KG1 (cell line): ENCODE data around the gene COASY.
"Not testable (repeated sequence)": the region's sequence is repeated elsewhere in the genome, so short reads cannot be mapped to it uniquely, and the experiment has no call there.

Experiments
- DNase-seq: peaks from one replicate; lab custom pipeline; 2025; lab: John Stamatoyannopoulos, UW

Gene COASY

GRCh38 chr17:42531455-42532354 is 30.2 kb upstream of the COASY start:
- DNase-seq, result peak; percentile 52

GRCh38 chr17:42535155-42536047 is 26.5 kb upstream of the COASY start:
- no peak for DNase-seq

DNA sequence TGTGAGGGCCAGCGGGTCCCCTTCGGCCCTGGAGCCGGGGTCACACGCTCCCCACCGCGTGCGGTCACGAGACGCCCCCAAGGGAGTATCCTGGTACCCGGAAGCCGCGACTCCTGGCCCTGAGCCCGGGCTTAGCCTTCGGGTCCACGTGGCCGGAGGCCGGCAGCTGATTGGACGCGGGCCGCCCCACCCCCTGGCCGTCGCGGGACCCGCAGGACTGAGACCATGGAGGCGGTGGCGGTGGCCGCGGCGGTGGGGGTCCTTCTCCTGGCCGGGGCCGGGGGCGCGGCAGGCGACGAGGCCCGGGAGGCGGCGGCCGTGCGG is 25.9 kb upstream of the COASY start, which contains the start of gene NAGLU:
Gene NAGLU (plus strand): TSS at position 194 of the 324 bp plus-strand sequence. CDS start 32 bp downstream, at position 226.
- DNase-seq, result peak; percentile 66

DNA sequence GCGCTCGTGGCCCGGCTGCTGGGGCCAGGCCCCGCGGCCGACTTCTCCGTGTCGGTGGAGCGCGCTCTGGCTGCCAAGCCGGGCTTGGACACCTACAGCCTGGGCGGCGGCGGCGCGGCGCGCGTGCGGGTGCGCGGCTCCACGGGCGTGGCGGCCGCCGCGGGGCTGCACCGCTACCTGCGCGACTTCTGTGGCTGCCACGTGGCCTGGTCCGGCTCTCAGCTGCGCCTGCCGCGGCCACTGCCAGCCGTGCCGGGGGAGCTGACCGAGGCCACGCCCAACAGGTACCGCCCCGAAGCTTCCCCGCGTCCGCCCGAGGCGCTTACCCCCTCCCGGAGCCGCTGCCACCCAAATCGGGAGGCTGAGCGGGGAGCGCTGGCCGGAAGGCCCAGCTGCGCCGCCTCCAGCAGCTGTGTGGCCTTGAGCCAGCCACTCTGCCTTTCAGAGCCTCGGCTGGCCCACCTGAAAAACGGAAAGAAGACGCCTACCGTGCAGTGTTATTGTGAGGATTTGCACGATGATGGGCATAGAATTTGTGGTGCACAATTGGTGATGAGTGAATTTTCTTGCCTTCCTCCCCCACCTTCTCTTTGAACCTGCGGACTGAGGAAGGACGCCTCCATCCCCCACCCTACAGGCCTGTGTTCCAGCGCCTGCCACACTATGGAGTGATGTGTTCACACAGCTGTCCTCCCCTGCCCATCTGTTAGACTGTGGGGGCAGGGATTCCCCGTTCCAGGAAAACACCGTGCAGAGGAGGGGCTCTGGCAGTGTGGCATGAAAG is 25.4 kb upstream of the COASY start:
- DNase-seq, result peak; percentile 24

DNA sequence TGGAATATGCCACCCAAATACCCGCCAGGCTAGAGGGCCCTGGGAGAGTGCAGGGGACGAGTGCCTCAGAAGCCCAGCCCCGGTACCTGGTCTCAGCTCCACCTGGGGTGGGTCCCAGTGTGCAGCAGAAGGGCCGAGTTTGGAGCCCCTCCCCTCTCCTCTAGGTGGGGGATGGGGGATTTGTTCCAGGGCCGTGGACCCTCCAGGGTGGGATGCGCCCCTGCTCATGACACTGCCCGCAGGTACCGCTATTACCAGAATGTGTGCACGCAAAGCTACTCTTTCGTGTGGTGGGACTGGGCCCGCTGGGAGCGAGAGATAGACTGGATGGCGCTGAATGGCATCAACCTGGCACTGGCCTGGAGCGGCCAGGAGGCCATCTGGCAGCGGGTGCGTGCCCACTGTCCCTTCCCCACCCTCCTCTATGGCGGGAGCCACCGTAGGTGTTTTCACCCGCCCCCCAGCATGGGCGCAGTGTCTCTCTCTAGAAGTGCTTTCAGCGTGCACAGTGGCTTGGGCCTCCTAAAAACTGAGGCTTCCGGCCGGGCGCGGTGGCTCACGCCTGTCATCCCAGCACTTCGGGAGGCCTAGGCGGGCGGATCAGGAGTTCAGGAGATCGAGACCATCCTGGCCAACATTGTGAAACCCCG is 24.7 kb upstream of the COASY start:
- DNase-seq, result no peak

GRCh38 chr17:42537826-42538451 is 24.0 kb upstream of the COASY start:
- no peak for DNase-seq

GRCh38 chr17:42538482-42538881 is 23.5 kb upstream of the COASY start:
- no peak for DNase-seq

DNA sequence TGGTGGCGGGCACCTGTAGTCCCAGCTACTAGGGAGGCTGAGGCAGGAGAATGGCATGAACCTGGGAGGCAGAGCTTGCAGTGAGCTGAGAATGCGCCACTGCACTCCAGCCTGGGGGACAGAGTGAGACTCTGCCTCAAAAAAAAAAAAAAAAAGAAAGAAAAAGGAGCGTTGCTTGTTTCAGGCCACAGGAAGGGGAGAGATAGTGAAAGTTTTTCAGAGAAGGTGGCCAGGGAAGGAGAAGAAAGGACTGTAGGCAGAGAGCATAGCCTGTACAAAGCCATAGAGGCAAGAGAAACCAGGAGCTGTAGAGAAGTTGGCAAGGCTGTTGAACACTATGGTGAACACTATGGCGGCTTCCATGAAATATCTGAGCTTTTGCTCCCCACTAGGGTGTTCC is 21.4 kb upstream of the COASY start:
- not testable (repeated sequence) for DNase-seq

DNA sequence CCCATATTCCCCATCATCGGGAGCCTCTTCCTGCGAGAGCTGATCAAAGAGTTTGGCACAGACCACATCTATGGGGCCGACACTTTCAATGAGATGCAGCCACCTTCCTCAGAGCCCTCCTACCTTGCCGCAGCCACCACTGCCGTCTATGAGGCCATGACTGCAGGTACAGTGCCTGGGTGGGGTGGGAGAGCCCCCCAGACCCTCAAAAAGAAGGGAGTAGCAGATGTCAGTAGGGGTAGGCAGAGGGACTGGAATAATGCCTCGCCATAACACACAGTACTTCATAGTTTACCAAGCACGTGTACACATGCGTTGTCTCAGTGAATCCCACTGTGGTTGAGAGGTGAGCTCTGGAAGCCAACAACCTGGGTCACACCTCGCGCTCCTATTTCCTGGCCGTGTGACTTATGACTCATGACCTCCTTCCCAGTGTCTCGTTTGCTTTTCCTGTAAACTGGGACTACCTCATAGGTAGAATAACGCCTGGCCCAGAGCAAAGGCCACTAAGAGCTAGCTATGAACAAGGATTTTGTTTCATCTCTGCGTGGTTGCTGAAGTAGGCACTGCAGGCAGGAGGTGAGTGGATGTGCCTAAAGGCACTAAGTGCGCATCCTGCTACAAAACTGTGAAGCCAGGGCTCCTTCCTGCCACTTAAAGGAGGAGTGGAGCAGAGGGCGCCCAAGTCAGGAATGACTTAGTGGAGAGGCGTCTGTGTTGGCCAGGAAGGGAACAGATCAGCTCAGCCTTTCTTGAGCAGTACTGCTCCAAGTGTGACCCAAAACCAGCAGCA is 20.7 kb upstream of the COASY start:
- no peak for DNase-seq

- DNase-seq, result no peak
Observed at GRCh38 chr17:42543190-42544079, 18.5 kb upstream of the COASY start.

- DNase-seq, result no peak
Observed at GRCh38 chr17:42544874-42545283, 17.1 kb upstream of the COASY start.

- DNase-seq, result not testable (repeated sequence)
Observed at GRCh38 chr17:42545755-42546505, 16.0 kb upstream of the COASY start.

- no peak for DNase-seq
Observed at GRCh38 chr17:42547001-42547461, 14.9 kb upstream of the COASY start.

- no peak for DNase-seq
Observed at GRCh38 chr17:42547698-42548069, 14.3 kb upstream of the COASY start.

DNA sequence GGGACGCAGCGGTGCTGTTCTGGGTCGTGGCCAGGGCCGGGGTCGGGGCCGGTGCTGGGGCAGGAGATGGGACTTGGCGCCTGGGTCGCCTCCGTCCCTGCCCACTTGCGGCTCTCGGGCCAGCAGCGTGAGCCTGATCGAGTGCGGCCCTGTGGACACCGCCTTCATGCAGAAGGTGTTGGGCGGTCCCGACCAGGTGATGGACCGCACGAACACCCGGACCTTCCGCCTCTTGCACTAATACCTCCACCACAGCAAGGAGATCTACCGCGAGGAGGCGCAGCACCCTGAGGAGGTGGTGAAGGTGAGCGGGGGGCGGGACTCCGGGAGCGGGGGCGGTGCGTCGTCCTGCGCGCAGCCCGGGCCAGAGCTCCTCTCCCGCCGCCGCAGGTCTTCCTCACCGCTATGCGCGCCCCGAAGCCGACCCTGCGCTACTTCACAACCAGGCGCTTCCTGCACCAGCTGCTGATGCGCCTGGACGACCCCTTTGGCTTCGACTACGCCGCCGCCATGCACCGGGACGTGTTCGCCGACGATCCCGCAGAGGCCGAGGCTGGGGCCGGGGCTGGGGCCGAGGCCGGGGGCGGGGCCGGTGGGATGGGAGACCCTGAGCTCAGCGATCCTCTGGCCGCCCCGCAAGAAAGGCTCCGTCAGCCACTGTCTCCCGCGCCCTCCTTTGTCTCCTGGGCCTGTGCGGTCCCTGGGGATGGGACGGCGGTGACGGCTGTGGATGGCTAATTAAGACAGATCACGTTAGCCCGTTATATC is 13.7 kb upstream of the COASY start:
- no peak for DNase-seq

- DNase-seq, result no peak
Observed at GRCh38 chr17:42548993-42549755, 12.8 kb upstream of the COASY start.

DNA sequence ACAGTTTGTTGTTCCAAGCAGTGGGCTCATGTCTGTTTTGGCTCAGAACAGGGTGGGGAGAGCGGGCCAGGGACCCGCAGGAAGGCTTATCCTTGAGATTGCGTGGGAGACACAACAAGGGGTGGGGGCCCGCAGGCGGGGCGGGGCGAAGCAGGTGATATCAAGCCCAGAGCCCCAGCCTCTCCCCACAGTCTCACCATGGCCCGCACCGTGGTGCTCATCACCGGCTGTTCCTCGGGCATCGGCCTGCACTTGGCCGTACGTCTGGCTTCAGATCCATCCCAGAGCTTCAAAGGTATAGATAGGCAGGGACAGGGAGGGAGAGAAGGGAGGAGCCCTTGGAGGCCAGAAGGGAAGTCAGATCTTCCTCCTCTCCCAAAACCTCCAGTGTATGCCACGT is 9.2 kb upstream of the COASY start, which contains the start of gene HSD17B1:
Gene HSD17B1 (plus strand): TSS at position 188 of the 400 bp plus-strand sequence. CDS start 11 bp downstream, at position 199.
- not testable (repeated sequence) for DNase-seq
